H1 (cell line): ENCODE measurements around the gene SNRPA1. TPM values are rescaled to one million over a fixed set of nuclear protein-coding genes. Genes with fewer than 3 reads are reported as not detected.

ENCODE experiments used
- KDM4A ChIP-seq: IDR thresholded peaks from one replicate; pipeline ENCODE4 v1.7.1; 2012; ENCODE audit warnings: low read depth, mild to moderate bottlenecking, moderate library complexity, low read length, inconsistent platforms; ENCODE audit not compliant: severe bottlenecking
- RNF2 ChIP-seq: fragments of 200-900, 300-1000 bp; sonication (generic); IDR thresholded peaks from 2 replicates; pipeline ENCODE4 v1.7.1; 2016; ENCODE audit warnings: borderline replicate concordance, low read depth, mild to moderate bottlenecking, antibody characterized with exemption, low read length; ENCODE audit not compliant: poor library complexity, severe bottlenecking; ENCODE audit errors: missing control alignments
- SIN3A ChIP-seq, 2 experiments: IDR thresholded peaks in 1 of 2; conservative IDR thresholded peaks in 1 of 2; 2 replicates each; pipeline ENCODE4 v1.6.1; 2011 to 2012; ENCODE audit warnings: low read length in 2 of 2, improper control_type of control experiment in 1 of 2, low read depth in 1 of 2, mild to moderate bottlenecking in 1 of 2
- TAF7 ChIP-seq: optimal IDR thresholded peaks from 2 replicates; pipeline ENCODE3; 2011; ENCODE audit warnings: low read depth, mild to moderate bottlenecking, inconsistent platforms, low read length, moderate library complexity, borderline replicate concordance
- polyA plus RNA-seq, 7 experiments: library from polyadenylated mRNA; depleted of rRNA in 3 of 7; stranded (reverse) in 5 of 7; unstranded in 2 of 7; fragments of >200 nt in 5 of 7; fragments of 200-250 nt in 2 of 7; gene quantifications; 1 replicate in 5 of 7; 2 replicates in 1 of 7; 4 replicates in 1 of 7; pipeline versions ENCODE4 v1.2.1 to v1.2.3, GENCODE V29; 2011 to 2013; ENCODE audit warnings: missing spikeins in 2 of 7, mixed read lengths in 2 of 7
- total RNA-seq: library from RNA; stranded (reverse); fragmentation: NEBNext Ultra II Directional; extraction: Animal tissue kit (Norgen Biotek cat#: 25700); gene quantifications from 2 replicates; pipeline ENCODE4 v1.2.1, GENCODE V29; 2021

The SNRPA1 gene
- total and polyA plus RNA-seq, 2 of the 8 experiments (the other 6 are each of a cell fraction or from before 2014, with no cell fraction given) = 140 to 221 TPM

GRCh38 chr15:101313041-101313761, 18.2 kb upstream of the SNRPA1 start (continued):
- no peak for TF ChIP-seq TAF7
- TF ChIP-seq KDM4A = no peak
- no peak for TF ChIP-seq SIN3A (conservative IDR thresholded peaks at IDR 0.05 in 1 of 2, IDR thresholded peaks at IDR 0.05 in 1 of 2; ENCODE audit: low read depth in 1 of 2, low read length in 2 of 2)
- no peak for TF ChIP-seq RNF2
